ENCODE data around the gene MMAB. TPM values are rescaled to one million over a fixed set of nuclear protein-coding genes. Genes with fewer than 3 reads are reported as not detected.

Gene MMAB
- total and polyA plus RNA-seq, 2 of the 13 experiments (the other 11 are each of a cell fraction or from before 2014, with no cell fraction given), result 26.1 to 77.3 TPM

DNA sequence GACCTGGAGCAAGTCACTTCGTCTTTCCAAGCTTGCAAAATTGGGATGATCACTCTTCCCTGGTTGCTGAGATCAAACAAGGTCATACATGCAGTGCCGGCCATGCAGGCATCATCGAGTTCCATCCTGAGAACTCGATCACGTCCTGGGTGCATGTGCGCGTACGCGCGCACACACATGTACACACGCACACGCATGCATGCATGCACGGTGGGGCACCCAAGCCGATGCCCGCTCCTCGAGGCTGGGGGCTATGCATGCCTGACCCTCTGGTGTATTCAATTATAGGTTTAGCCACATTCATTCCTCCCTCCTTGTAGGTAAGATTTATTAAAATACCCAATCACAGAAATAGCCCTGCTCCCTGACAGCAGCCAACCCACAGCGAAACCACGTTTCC lies 26.0 kb downstream of the MMAB start:
- ChIA-PET POLR2A (no interaction called here), CTCF (ENCODE audit: low intra/inter-chr PET ratio, low total read pairs) (no interaction called here)
- intact Hi-C loops (cut with micrococcal nuclease; ENCODE audit: unreplicated experiment), result no loop called here
- peaks cover 11 to 53% of the 10 kb centered on the region in 2 experiments for H3K27me3 ChIP-seq (ENCODE audit: control insufficient read depth in 1 of 2, insufficient read depth in 2 of 2, low read length in 2 of 2)
- TF ChIP-seq, protein P1, sequence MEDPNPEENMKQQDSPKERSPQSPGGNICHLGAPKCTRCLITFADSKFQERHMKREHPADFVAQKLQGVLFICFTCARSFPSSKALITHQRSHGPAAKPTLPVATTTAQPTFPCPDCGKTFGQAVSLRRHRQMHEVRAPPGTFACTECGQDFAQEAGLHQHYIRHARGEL (CRISPR knock-in tag; IDR thresholded peaks at IDR 0.05), result no peak
- TF ChIP-seq ATF7-NPFF (CRISPR knock-in tag; IDR thresholded peaks at IDR 0.05; ENCODE audit: low read depth) (no peak), ZNF75D (CRISPR knock-in tag; IDR thresholded peaks at IDR 0.05; ENCODE audit: borderline replicate concordance) (no peak), MAF1 (CRISPR knock-in tag; IDR thresholded peaks at IDR 0.05; ENCODE audit: borderline replicate concordance) (no peak), SMC3 (IDR thresholded peaks at IDR 0.05; ENCODE audit: low read length) (no peak), ZNF432 (CRISPR knock-in tag; IDR thresholded peaks at IDR 0.05; ENCODE audit: borderline replicate concordance) (no peak), ARNT2 (CRISPR knock-in tag; IDR thresholded peaks at IDR 0.05; ENCODE audit: low read depth) (no peak), ZNF572 (CRISPR knock-in tag; IDR thresholded peaks at IDR 0.05) (no peak), KDM4B (CRISPR knock-in tag; IDR thresholded peaks at IDR 0.05) (no peak), ZBTB1 (CRISPR knock-in tag; IDR thresholded peaks at IDR 0.05; ENCODE audit: borderline replicate concordance) (no peak)
- TF ChIP-seq, protein P2, sequence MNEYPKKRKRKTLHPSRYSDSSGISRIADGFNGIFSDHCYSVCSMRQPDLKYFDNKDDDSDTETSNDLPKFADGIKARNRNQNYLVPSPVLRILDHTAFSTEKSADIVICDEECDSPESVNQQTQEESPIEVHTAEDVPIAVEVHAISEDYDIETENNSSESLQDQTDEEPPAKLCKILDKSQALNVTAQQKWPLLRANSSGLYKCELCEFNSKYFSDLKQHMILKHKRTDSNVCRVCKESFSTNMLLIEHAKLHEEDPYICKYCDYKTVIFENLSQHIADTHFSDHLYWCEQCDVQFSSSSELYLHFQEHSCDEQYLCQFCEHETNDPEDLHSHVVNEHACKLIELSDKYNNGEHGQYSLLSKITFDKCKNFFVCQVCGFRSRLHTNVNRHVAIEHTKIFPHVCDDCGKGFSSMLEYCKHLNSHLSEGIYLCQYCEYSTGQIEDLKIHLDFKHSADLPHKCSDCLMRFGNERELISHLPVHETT (CRISPR knock-in tag; conservative IDR thresholded peaks at IDR 0.05), result no peak
- TF ChIP-seq, protein P3, sequence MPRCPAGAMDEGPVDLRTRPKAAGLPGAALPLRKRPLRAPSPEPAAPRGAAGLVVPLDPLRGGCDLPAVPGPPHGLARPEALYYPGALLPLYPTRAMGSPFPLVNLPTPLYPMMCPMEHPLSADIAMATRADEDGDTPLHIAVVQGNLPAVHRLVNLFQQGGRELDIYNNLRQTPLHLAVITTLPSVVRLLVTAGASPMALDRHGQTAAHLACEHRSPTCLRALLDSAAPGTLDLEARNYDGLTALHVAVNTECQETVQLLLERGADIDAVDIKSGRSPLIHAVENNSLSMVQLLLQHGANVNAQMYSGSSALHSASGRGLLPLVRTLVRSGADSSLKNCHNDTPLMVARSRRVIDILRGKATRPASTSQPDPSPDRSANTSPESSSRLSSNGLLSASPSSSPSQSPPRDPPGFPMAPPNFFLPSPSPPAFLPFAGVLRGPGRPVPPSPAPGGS (CRISPR knock-in tag; IDR thresholded peaks at IDR 0.05), result no peak
- TF ChIP-seq, protein P4, sequence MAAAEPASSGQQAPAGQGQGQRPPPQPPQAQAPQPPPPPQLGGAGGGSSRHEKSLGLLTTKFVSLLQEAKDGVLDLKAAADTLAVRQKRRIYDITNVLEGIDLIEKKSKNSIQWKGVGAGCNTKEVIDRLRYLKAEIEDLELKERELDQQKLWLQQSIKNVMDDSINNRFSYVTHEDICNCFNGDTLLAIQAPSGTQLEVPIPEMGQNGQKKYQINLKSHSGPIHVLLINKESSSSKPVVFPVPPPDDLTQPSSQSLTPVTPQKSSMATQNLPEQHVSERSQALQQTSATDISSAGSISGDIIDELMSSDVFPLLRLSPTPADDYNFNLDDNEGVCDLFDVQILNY (CRISPR knock-in tag; conservative IDR thresholded peaks at IDR 0.05), result no peak
- TF ChIP-seq, protein P5, sequence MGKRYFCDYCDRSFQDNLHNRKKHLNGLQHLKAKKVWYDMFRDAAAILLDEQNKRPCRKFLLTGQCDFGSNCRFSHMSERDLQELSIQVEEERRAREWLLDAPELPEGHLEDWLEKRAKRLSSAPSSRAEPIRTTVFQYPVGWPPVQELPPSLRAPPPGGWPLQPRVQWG (CRISPR knock-in tag; IDR thresholded peaks at IDR 0.05; ENCODE audit: borderline replicate concordance, low read depth), result no peak
- H3K9ac ChIP-seq (ENCODE audit: insufficient read depth, low read depth, low read length), result no peak overlapping the region
- H3K79me2 ChIP-seq (ENCODE audit: insufficient read depth, low read length), result no peaks in the 10 kb centered on the region
- H3K4me2 ChIP-seq (ENCODE audit: low read depth, low read length), result no peak overlapping the region
- in situ Hi-C loops (cut with HindIII; ENCODE audit: extremely low pct_ligation_motif_present, low pct_unique_long_range_greater_than_20kb), result no loop called here
- no peaks in the 10 kb centered on the region for H3K9me3 ChIP-seq (ENCODE audit: low read length)
- no peak overlapping the region for H3K4me3 ChIP-seq (replicated peaks in 1 of 3; ENCODE audit: insufficient read depth in 1 of 3, low read depth in 2 of 3, low read length in 3 of 3)
- ATAC-seq (no peak), DNase-seq (ENCODE audit: low spot score) (no peak), FAIRE-seq (no peak)
- H2AFZ ChIP-seq (ENCODE audit: low read length), result no peak overlapping the region
- no TSS peak for BruUV-seq (replicated peaks)
- no peaks in the 10 kb centered on the region for H4K20me1 ChIP-seq (ENCODE audit: insufficient read depth, low read length)
- H3K27ac ChIP-seq (ENCODE audit: extremely low read length, insufficient read depth, low read length), result no peak overlapping the region
- H3K4me1 ChIP-seq (ENCODE audit: insufficient read depth, low read length), result peaks cover 39% of the 10 kb centered on the region
- WGBS (ENCODE audit: low lambda C conversion rate), result 78% methylated on average over 18 of the region's 18 CpGs
- no peaks in the 10 kb centered on the region for H3K36me3 ChIP-seq (replicated peaks in 1 of 2; ENCODE audit: control insufficient read depth in 1 of 2, insufficient read depth in 2 of 2, low read length in 2 of 2)

Measured in HepG2 (cell line).